GM23338 (cell line): ENCODE data around the gene DENND1B. TPM values are rescaled to one million over a fixed set of nuclear protein-coding genes. Genes with fewer than 3 reads are reported as not detected.
A peak's percentile ranks its signal among the peaks of the same experiment; 100 is the strongest.

Experiments
- ATAC-seq: fragments of 200-7000 bp; cut with Tn5 transposase; 3 replicates; pipeline ENCODE4 v1.9.1; 2020
- DNase-seq: peaks from one replicate; pipeline ENCODE4 v3.0.0-alpha.2; 2015; ENCODE audit warnings: low spot score
- H2AFZ ChIP-seq: fragments of 200-600 bp; sonication (generic); 2 replicates; pipeline ENCODE4 v1.8.0; 2016; ENCODE audit warnings: antibody characterized with exemption, mild to moderate bottlenecking, moderate library complexity
- H3F3A ChIP-seq: fragments of 200-600 bp; sonication (generic); replicated peaks from 2 replicates; pipeline ENCODE4 v1.8.0; 2017; ENCODE audit warnings: antibody characterized with exemption, mixed run types, low read depth
- H3K27ac ChIP-seq: fragments of 200-600 bp; sonication (generic); 2 replicates; pipeline ENCODE4 v1.6.1; 2016; ENCODE audit warnings: low read depth
- H3K27me3 ChIP-seq: fragments of 200-600 bp; sonication (generic); 2 replicates; pipeline ENCODE4 v1.8.0; 2016; ENCODE audit warnings: mild to moderate bottlenecking, mixed run types, moderate library complexity; ENCODE audit not compliant: insufficient read depth
- H3K36me3 ChIP-seq: fragments of 200-600 bp; sonication (generic); 2 replicates; pipeline ENCODE4 v1.8.0; 2016; ENCODE audit warnings: mild to moderate bottlenecking; ENCODE audit not compliant: insufficient read depth
- H3K4me1 ChIP-seq: fragments of 200-600 bp; sonication (generic); 2 replicates; pipeline ENCODE4 v1.8.0; 2016; ENCODE audit warnings: mild to moderate bottlenecking, moderate library complexity; ENCODE audit not compliant: insufficient read depth
- H3K4me2 ChIP-seq: fragments of 200-600 bp; sonication (generic); 2 replicates; pipeline ENCODE4 v1.7.1; 2017; ENCODE audit warnings: mixed run types
- H3K4me3 ChIP-seq: fragments of 200-600 bp; sonication (generic); 2 replicates; pipeline ENCODE4 v1.6.1; 2016; ENCODE audit warnings: mixed run types
- H3K79me2 ChIP-seq: fragments of 200-600 bp; sonication (generic); replicated peaks from 2 replicates; pipeline ENCODE4 v1.8.0; 2017; ENCODE audit warnings: mild to moderate bottlenecking; ENCODE audit not compliant: insufficient read depth
- H3K9me2 ChIP-seq: fragments of 200-600 bp; sonication (generic); 2 replicates; pipeline ENCODE4 v1.8.0; 2017; ENCODE audit not compliant: insufficient read depth
- H4K20me1 ChIP-seq: fragments of 200-600 bp; sonication (generic); replicated peaks from 2 replicates; pipeline ENCODE4 v1.8.0; 2017; ENCODE audit warnings: mild to moderate bottlenecking; ENCODE audit not compliant: insufficient read depth
- H3K27ac Mint-ChIP-seq: 2 replicates; pipeline ENCODE4 v1.8.0; 2020; ENCODE audit warnings: inconsistent platforms, mild to moderate bottlenecking, moderate library complexity, mixed read lengths
- H3K27me3 Mint-ChIP-seq: 3 replicates; pipeline ENCODE4 v1.8.0; 2022; ENCODE audit warnings: low read depth, mild to moderate bottlenecking, moderate library complexity, mixed read lengths, inconsistent platforms; ENCODE audit not compliant: insufficient read depth, poor library complexity
- H3K36me3 Mint-ChIP-seq: 3 replicates; pipeline ENCODE4 v1.8.0; 2021; ENCODE audit warnings: low read depth, mild to moderate bottlenecking, inconsistent platforms, moderate library complexity, mixed read lengths
- H3K4me1 Mint-ChIP-seq: 3 replicates; pipeline ENCODE4 v1.8.0; 2020; ENCODE audit warnings: mild to moderate bottlenecking, inconsistent platforms, mixed read lengths
- H3K4me3 Mint-ChIP-seq: 3 replicates; pipeline ENCODE4 v1.8.0; 2021; ENCODE audit warnings: moderate library complexity, mild to moderate bottlenecking, inconsistent platforms, mixed read lengths
- H3K9me3 Mint-ChIP-seq: 3 replicates; pipeline ENCODE4 v1.8.0; 2020; ENCODE audit warnings: moderate library complexity, mild to moderate bottlenecking, inconsistent platforms, mixed read lengths
- CREB1 ChIP-seq: fragments of 250-450 bp; sonication (Bioruptor Pico); IDR thresholded peaks from 2 replicates; pipeline ENCODE4 v1.5.0; 2020; ENCODE audit warnings: low read depth, mild to moderate bottlenecking, moderate library complexity
- STAT1 ChIP-seq: IDR thresholded peaks from one replicate; pipeline ENCODE4 v1.6.1; 2016; ENCODE audit warnings: antibody characterized with exemption; ENCODE audit not compliant: unreplicated experiment
- ZNF114 ChIP-seq: fragments of 250-450 bp; sonication (Bioruptor Pico); IDR thresholded peaks from 2 replicates; pipeline ENCODE4 v1.5.0; 2020; ENCODE audit warnings: mild to moderate bottlenecking, moderate library complexity
- ZNF462 ChIP-seq: fragments of 250-450 bp; sonication (Bioruptor Pico); IDR thresholded peaks from 2 replicates; pipeline ENCODE4 v1.5.0; 2020; ENCODE audit warnings: mild to moderate bottlenecking, moderate library complexity
- polyA plus RNA-seq: library from polyadenylated mRNA; unstranded; fragments of >200 nt; fragmentation: Nextera tagmentation; extraction: Ambion mirVana; gene quantifications from 2 replicates; pipeline ENCODE4 v1.2.1, GENCODE V29; 2016
- total RNA-seq: library from RNA; depleted of rRNA; stranded (reverse); fragments of >200 nt; shearing (Covaris generic); gene quantifications from 2 replicates; pipeline ENCODE4 v1.2.3, GENCODE V29; 2014
- TF ChIP-seq, protein P1 (sequence below), 2 experiments: fragments of 200-600 bp in 1 of 2; sonication (generic) in 1 of 2; conservative IDR thresholded peaks; 2 replicates each; pipeline versions ENCODE4 v1.5.1 to v1.6.1; 2016 to 2017; ENCODE audit warnings: antibody characterized with exemption in 2 of 2, low read depth in 2 of 2, mild to moderate bottlenecking in 2 of 2, moderate library complexity in 1 of 2

Gene DENND1B
- total and polyA plus RNA-seq, 2 experiments from 2014 or later, result 4.3 to 5.2 TPM

- DNase-seq (peak; percentile 65), ATAC-seq (no peak)
- H3K9me3 Mint-ChIP-seq, result no peaks in the 10 kb centered on the region
- no peak overlapping the region for H3K27ac Mint-ChIP-seq
- Histone ChIP-seq H4K20me1 (no peaks in the 10 kb centered on the region), H3K36me3 (no peaks in the 10 kb centered on the region), H3K9me2 (no peaks in the 10 kb centered on the region), H2AFZ (no peak overlapping the region), H3K27me3 (no peaks in the 10 kb centered on the region), H3K4me3 (no peak overlapping the region), H3K27ac (no peak overlapping the region), H3K79me2 (no peaks in the 10 kb centered on the region), H3F3A (no peaks in the 10 kb centered on the region), H3K4me1 (no peaks in the 10 kb centered on the region), H3K4me2 (no peak overlapping the region)
- TF ChIP-seq, protein P1, sequence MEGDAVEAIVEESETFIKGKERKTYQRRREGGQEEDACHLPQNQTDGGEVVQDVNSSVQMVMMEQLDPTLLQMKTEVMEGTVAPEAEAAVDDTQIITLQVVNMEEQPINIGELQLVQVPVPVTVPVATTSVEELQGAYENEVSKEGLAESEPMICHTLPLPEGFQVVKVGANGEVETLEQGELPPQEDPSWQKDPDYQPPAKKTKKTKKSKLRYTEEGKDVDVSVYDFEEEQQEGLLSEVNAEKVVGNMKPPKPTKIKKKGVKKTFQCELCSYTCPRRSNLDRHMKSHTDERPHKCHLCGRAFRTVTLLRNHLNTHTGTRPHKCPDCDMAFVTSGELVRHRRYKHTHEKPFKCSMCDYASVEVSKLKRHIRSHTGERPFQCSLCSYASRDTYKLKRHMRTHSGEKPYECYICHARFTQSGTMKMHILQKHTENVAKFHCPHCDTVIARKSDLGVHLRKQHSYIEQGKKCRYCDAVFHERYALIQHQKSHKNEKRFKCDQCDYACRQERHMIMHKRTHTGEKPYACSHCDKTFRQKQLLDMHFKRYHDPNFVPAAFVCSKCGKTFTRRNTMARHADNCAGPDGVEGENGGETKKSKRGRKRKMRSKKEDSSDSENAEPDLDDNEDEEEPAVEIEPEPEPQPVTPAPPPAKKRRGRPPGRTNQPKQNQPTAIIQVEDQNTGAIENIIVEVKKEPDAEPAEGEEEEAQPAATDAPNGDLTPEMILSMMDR (conservative IDR thresholded peaks at IDR 0.05; ENCODE audit: low read depth in 2 of 2), result peak in 1 of 2 experiments; percentile 71; a peak in 3 of 4 replicates
- TF ChIP-seq CREB1 (CRISPR knock-in tag) (no peak), ZNF462 (no peak), ZNF114 (CRISPR knock-in tag) (no peak), STAT1 (no peak)
- no peaks in the 10 kb centered on the region for H3K27me3 Mint-ChIP-seq
- H3K4me3 Mint-ChIP-seq, result no peak overlapping the region
- H3K4me1 Mint-ChIP-seq, result peaks cover 9% of the 10 kb centered on the region; the same call in 2 of the 3 replicates
- no peaks in the 10 kb centered on the region for H3K36me3 Mint-ChIP-seq
Observed at GRCh38 chr1:197526736-197527371, 248.4 kb downstream of the DENND1B start.
